ENCODE data around the gene CDR2.

The CDR2 gene

DNA sequence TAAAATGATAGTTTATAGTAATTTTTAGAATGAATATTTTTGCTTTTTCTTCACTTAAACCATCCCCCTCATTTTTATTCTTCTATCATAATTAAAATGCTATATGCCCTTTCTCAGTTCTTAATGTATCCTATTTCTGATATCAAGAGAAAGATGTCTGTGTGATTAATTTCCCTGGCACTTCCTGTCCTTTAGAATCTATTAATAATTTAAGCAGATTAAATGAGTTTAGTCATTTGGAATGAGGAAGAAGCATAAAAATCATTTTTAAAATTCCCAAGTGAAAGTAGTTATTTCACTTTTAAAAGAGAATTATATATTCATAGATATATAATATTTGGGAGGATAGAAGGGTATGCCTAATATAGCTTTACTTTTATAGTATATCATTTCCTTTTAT is 27.8 kb upstream of the CDR2 start:
- Histone ChIP-seq H3K36me3 (ENCODE audit: control insufficient read depth in 2 of 2, insufficient read depth in 2 of 2, low read length in 2 of 2) (no peaks in the 10 kb centered on the region), H3K9ac (ENCODE audit: low read depth in 1 of 2, low read length in 2 of 2) (no peak overlapping the region), H3K27me3 (ENCODE audit: control insufficient read depth in 2 of 2, insufficient read depth in 2 of 2, low read length in 2 of 2) (no peaks in the 10 kb centered on the region), H3K9me3 (ENCODE audit: control insufficient read depth in 2 of 2, low read length in 2 of 2) (no peaks in the 10 kb centered on the region), H3K4me1 (ENCODE audit: control insufficient read depth in 2 of 2, insufficient read depth in 2 of 2, low read length in 2 of 2) (no peaks in the 10 kb centered on the region), H3K4me3 (ENCODE audit: low read length in 2 of 2) (no peak overlapping the region), H3K27ac (ENCODE audit: low read depth in 2 of 2, low read length in 2 of 2) (no peak overlapping the region)

GRCh38 chr16:22400900-22401299 is 26.5 kb upstream of the CDR2 start:
- Histone ChIP-seq H3K4me3 (ENCODE audit: low read length in 2 of 2) (no peak overlapping the region), H3K27me3 (ENCODE audit: control insufficient read depth in 2 of 2, insufficient read depth in 2 of 2, low read length in 2 of 2) (no peaks in the 10 kb centered on the region), H3K27ac (ENCODE audit: low read depth in 2 of 2, low read length in 2 of 2) (no peak overlapping the region), H3K9me3 (ENCODE audit: control insufficient read depth in 2 of 2, low read length in 2 of 2) (no peaks in the 10 kb centered on the region), H3K36me3 (ENCODE audit: control insufficient read depth in 2 of 2, insufficient read depth in 2 of 2, low read length in 2 of 2) (no peaks in the 10 kb centered on the region), H3K4me1 (ENCODE audit: control insufficient read depth in 2 of 2, insufficient read depth in 2 of 2, low read length in 2 of 2) (no peaks in the 10 kb centered on the region), H3K9ac (ENCODE audit: low read depth in 1 of 2, low read length in 2 of 2) (no peak overlapping the region)

DNA sequence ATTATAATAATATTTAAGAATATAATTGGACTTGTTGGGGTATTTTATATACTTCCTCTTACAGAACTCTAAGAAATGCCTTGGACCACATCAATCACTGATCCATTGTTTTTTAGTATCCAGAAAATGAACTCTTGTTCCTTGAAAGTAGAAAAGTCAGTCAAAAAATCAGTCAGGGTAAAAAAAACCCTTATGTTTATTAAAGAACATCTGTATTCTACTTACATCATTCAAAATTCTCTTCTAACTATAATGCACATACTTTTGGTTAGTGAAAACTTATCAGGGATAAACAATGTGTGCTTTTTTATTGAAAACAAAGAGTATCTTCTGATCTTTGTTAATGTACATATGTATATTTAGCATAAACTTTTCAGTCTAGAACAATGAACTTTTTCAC is 23.5 kb upstream of the CDR2 start:
- Histone ChIP-seq H3K4me1 (ENCODE audit: control insufficient read depth in 2 of 2, insufficient read depth in 2 of 2, low read length in 2 of 2) (no peaks in the 10 kb centered on the region), H3K36me3 (ENCODE audit: control insufficient read depth in 2 of 2, insufficient read depth in 2 of 2, low read length in 2 of 2) (no peaks in the 10 kb centered on the region), H3K9ac (ENCODE audit: low read depth in 1 of 2, low read length in 2 of 2) (no peak overlapping the region), H3K4me3 (ENCODE audit: low read length in 2 of 2) (no peak overlapping the region), H3K27me3 (ENCODE audit: control insufficient read depth in 2 of 2, insufficient read depth in 2 of 2, low read length in 2 of 2) (no peaks in the 10 kb centered on the region), H3K27ac (ENCODE audit: low read depth in 2 of 2, low read length in 2 of 2) (no peak overlapping the region), H3K9me3 (ENCODE audit: control insufficient read depth in 2 of 2, low read length in 2 of 2) (no peaks in the 10 kb centered on the region)

DNA sequence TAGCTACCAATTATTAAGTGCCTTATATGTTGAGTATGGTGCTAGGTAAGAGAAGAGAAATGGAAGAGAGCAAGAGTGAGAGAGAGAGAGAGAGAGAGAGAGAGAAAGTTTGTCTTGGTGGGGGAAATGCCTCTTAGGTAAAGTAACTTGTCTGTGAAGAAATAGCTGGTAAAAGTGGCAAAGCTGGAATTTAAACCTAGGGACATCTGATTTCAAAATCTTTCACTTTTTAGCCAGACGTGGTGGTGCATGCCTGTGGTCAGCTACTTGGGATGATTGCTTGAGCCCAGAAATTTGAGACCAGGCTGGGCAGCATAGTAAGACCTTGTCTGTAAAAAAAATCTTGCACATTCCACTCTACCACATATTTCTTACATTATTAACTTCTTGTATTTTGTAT is 23.0 kb upstream of the CDR2 start:
- no peaks in the 10 kb centered on the region for H3K4me1 ChIP-seq (ENCODE audit: control insufficient read depth in 2 of 2, insufficient read depth in 2 of 2, low read length in 2 of 2)
- no peaks in the 10 kb centered on the region for H3K36me3 ChIP-seq (ENCODE audit: control insufficient read depth in 2 of 2, insufficient read depth in 2 of 2, low read length in 2 of 2)
- H3K9me3 ChIP-seq (ENCODE audit: control insufficient read depth in 2 of 2, low read length in 2 of 2) = no peaks in the 10 kb centered on the region
- no peak overlapping the region for H3K27ac ChIP-seq (ENCODE audit: low read depth in 2 of 2, low read length in 2 of 2)
- no peak overlapping the region for H3K9ac ChIP-seq (ENCODE audit: low read depth in 1 of 2, low read length in 2 of 2)
- H3K4me3 ChIP-seq (ENCODE audit: low read length in 2 of 2) = no peak overlapping the region
- no peaks in the 10 kb centered on the region for H3K27me3 ChIP-seq (ENCODE audit: control insufficient read depth in 2 of 2, insufficient read depth in 2 of 2, low read length in 2 of 2)

DNA sequence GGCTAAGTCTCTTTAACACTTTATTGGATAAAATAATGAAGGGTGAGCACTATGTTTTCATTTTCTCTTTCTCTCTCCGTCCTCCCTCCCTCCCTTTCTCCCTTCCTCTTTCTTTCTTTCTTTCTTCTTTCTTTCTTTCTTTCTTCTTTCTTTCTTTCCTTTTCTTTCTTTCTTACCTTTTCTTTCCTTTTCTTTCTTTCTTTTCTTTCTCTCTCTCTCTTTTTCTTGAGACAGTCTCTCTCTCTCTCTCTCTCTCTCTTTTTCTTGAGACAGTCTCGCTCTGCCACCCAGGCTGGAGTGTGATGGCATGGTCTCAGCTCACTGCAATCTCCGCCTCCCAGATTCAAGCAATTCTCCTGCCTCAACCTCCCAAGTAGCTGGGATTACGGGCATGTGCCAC is 21.5 kb upstream of the CDR2 start:
- no peaks in the 10 kb centered on the region for H3K36me3 ChIP-seq (ENCODE audit: control insufficient read depth in 2 of 2, insufficient read depth in 2 of 2, low read length in 2 of 2)
- no peaks in the 10 kb centered on the region for H3K4me1 ChIP-seq (ENCODE audit: control insufficient read depth in 2 of 2, insufficient read depth in 2 of 2, low read length in 2 of 2)
- H3K27me3 ChIP-seq (ENCODE audit: control insufficient read depth in 2 of 2, insufficient read depth in 2 of 2, low read length in 2 of 2) = no peaks in the 10 kb centered on the region
- H3K4me3 ChIP-seq (ENCODE audit: low read length in 2 of 2) = no peak overlapping the region
- no peak overlapping the region for H3K27ac ChIP-seq (ENCODE audit: low read depth in 2 of 2, low read length in 2 of 2)
- no peaks in the 10 kb centered on the region for H3K9me3 ChIP-seq (ENCODE audit: control insufficient read depth in 2 of 2, low read length in 2 of 2)
- no peak overlapping the region for H3K9ac ChIP-seq (ENCODE audit: low read depth in 1 of 2, low read length in 2 of 2)

DNA sequence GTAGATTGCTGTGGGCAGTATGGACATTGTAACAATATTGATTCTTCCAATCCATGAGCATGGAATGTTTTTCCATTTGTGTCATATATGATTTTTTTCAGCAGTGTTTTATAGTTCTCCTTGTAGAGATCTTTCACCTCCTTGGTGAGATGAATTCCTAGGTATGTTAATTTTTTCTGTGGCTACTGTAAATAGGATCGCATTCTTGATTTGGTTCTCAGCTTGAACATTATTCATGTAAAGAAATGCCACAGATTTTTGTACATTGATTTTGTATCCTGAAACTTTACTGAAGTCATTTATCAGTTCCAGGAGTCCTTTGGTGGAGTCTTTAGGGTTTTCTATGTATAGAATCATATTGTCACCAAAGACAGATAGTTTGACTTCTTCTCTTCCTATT is 19.7 kb upstream of the CDR2 start:
- no peaks in the 10 kb centered on the region for H3K27me3 ChIP-seq (ENCODE audit: control insufficient read depth in 2 of 2, insufficient read depth in 2 of 2, low read length in 2 of 2)
- no peaks in the 10 kb centered on the region for H3K4me1 ChIP-seq (ENCODE audit: control insufficient read depth in 2 of 2, insufficient read depth in 2 of 2, low read length in 2 of 2)
- H3K4me3 ChIP-seq (ENCODE audit: low read length in 2 of 2) = no peak overlapping the region
- H3K27ac ChIP-seq (ENCODE audit: low read depth in 2 of 2, low read length in 2 of 2) = no peak overlapping the region
- H3K9ac ChIP-seq (ENCODE audit: low read depth in 1 of 2, low read length in 2 of 2) = no peak overlapping the region
- no peaks in the 10 kb centered on the region for H3K9me3 ChIP-seq (ENCODE audit: control insufficient read depth in 2 of 2, low read length in 2 of 2)
- no peaks in the 10 kb centered on the region for H3K36me3 ChIP-seq (ENCODE audit: control insufficient read depth in 2 of 2, insufficient read depth in 2 of 2, low read length in 2 of 2)

GRCh38 chr16:22388101-22388644 is 13.8 kb upstream of the CDR2 start:
- H3K27ac ChIP-seq (ENCODE audit: low read depth in 2 of 2, low read length in 2 of 2) = no peak overlapping the region
- H3K27me3 ChIP-seq (ENCODE audit: control insufficient read depth in 2 of 2, insufficient read depth in 2 of 2, low read length in 2 of 2) = no peaks in the 10 kb centered on the region
- no peaks in the 10 kb centered on the region for H3K4me1 ChIP-seq (ENCODE audit: control insufficient read depth in 2 of 2, insufficient read depth in 2 of 2, low read length in 2 of 2)
- peaks cover 0 to 2% of the 10 kb centered on the region in 2 donors for H3K36me3 ChIP-seq (ENCODE audit: control insufficient read depth in 2 of 2, insufficient read depth in 2 of 2, low read length in 2 of 2)
- H3K9ac ChIP-seq (ENCODE audit: low read depth in 1 of 2, low read length in 2 of 2) = no peak overlapping the region
- H3K4me3 ChIP-seq (ENCODE audit: low read length in 2 of 2) = no peak overlapping the region
- H3K9me3 ChIP-seq (ENCODE audit: control insufficient read depth in 2 of 2, low read length in 2 of 2) = no peaks in the 10 kb centered on the region

GRCh38 chr16:22386976-22387375 is 12.6 kb upstream of the CDR2 start:
- Histone ChIP-seq H3K9ac (ENCODE audit: low read depth in 1 of 2, low read length in 2 of 2) (no peak overlapping the region), H3K27ac (ENCODE audit: low read depth in 2 of 2, low read length in 2 of 2) (no peak overlapping the region), H3K4me1 (ENCODE audit: control insufficient read depth in 2 of 2, insufficient read depth in 2 of 2, low read length in 2 of 2) (no peaks in the 10 kb centered on the region), H3K9me3 (ENCODE audit: control insufficient read depth in 2 of 2, low read length in 2 of 2) (no peaks in the 10 kb centered on the region), H3K36me3 (ENCODE audit: control insufficient read depth in 2 of 2, insufficient read depth in 2 of 2, low read length in 2 of 2) (peaks cover 0 to 2% of the 10 kb centered on the region in 2 donors), H3K27me3 (ENCODE audit: control insufficient read depth in 2 of 2, insufficient read depth in 2 of 2, low read length in 2 of 2) (no peaks in the 10 kb centered on the region), H3K4me3 (ENCODE audit: low read length in 2 of 2) (no peak overlapping the region)

DNA sequence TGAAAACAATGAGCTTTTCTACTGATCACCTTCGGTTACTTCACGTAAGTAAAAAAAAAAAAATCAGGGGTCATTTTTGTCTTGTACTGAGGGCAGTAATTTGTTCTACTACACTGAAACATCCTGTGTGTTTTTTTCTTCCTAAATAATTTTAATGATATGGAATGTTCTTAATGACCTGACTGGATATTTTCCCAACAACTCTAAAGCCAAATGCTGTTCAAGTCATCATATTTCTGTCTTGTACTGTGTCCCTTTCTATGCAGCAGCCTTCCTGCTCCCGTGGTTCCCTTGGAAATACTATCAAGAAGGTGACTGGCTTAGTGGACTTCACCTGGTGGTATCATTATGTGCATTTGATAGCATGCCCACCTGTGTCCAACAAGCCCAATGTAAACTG is 10.8 kb upstream of the CDR2 start:
- Histone ChIP-seq H3K36me3 (ENCODE audit: control insufficient read depth in 2 of 2, insufficient read depth in 2 of 2, low read length in 2 of 2) (peaks cover 0 to 2% of the 10 kb centered on the region in 2 donors), H3K9ac (ENCODE audit: low read depth in 1 of 2, low read length in 2 of 2) (no peak overlapping the region), H3K27ac (ENCODE audit: low read depth in 2 of 2, low read length in 2 of 2) (no peak overlapping the region), H3K9me3 (ENCODE audit: control insufficient read depth in 2 of 2, low read length in 2 of 2) (no peaks in the 10 kb centered on the region), H3K4me3 (ENCODE audit: low read length in 2 of 2) (no peak overlapping the region), H3K27me3 (ENCODE audit: control insufficient read depth in 2 of 2, insufficient read depth in 2 of 2, low read length in 2 of 2) (no peaks in the 10 kb centered on the region), H3K4me1 (ENCODE audit: control insufficient read depth in 2 of 2, insufficient read depth in 2 of 2, low read length in 2 of 2) (no peaks in the 10 kb centered on the region)

- H3K27ac ChIP-seq (ENCODE audit: low read depth in 2 of 2, low read length in 2 of 2) = no peak overlapping the region
- H3K4me1 ChIP-seq (ENCODE audit: control insufficient read depth in 2 of 2, insufficient read depth in 2 of 2, low read length in 2 of 2) = no peaks in the 10 kb centered on the region
- no peak overlapping the region for H3K4me3 ChIP-seq (ENCODE audit: low read length in 2 of 2)
- H3K36me3 ChIP-seq (ENCODE audit: control insufficient read depth in 2 of 2, insufficient read depth in 2 of 2, low read length in 2 of 2) = peaks cover 0 to 2% of the 10 kb centered on the region in 2 donors
- H3K9ac ChIP-seq (ENCODE audit: low read depth in 1 of 2, low read length in 2 of 2) = no peak overlapping the region
- no peaks in the 10 kb centered on the region for H3K9me3 ChIP-seq (ENCODE audit: control insufficient read depth in 2 of 2, low read length in 2 of 2)
- no peaks in the 10 kb centered on the region for H3K27me3 ChIP-seq (ENCODE audit: control insufficient read depth in 2 of 2, insufficient read depth in 2 of 2, low read length in 2 of 2)
Observed at GRCh38 chr16:22383827-22384226, 9.4 kb upstream of the CDR2 start.

DNA sequence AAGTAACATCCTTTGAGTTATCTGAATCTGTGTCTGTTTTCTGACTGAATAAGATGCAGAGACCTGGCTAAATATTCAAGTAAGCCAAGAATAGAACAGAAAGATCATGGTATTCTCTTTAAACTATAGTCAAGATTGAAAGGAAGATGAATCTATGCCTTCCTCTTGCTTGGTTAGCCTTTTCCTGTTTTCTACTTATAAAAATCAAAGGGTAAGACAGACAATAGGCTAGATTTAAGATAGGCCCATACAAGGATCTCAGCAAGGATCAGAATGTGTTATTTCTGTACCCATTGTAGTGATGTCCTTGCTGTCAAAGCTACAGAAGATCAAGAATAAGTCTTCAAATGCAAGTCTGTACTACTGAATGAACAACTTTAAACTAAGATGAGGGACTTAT is 7.0 kb upstream of the CDR2 start:
- Histone ChIP-seq H3K36me3 (ENCODE audit: control insufficient read depth in 2 of 2, insufficient read depth in 2 of 2, low read length in 2 of 2) (peaks cover 0 to 2% of the 10 kb centered on the region in 2 donors), H3K27me3 (ENCODE audit: control insufficient read depth in 2 of 2, insufficient read depth in 2 of 2, low read length in 2 of 2) (no peaks in the 10 kb centered on the region), H3K9me3 (ENCODE audit: control insufficient read depth in 2 of 2, low read length in 2 of 2) (no peaks in the 10 kb centered on the region), H3K4me1 (ENCODE audit: control insufficient read depth in 2 of 2, insufficient read depth in 2 of 2, low read length in 2 of 2) (no peaks in the 10 kb centered on the region), H3K4me3 (ENCODE audit: low read length in 2 of 2) (no peak overlapping the region), H3K9ac (ENCODE audit: low read depth in 1 of 2, low read length in 2 of 2) (no peak overlapping the region), H3K27ac (ENCODE audit: low read depth in 2 of 2, low read length in 2 of 2) (no peak overlapping the region)
